Measurements from ENCODE around the gene PGBD1.
"Not testable (repeated sequence)": the region's sequence is repeated elsewhere in the genome, so short reads cannot be mapped to it uniquely, and the experiment has no call there.

Gene PGBD1

DNA sequence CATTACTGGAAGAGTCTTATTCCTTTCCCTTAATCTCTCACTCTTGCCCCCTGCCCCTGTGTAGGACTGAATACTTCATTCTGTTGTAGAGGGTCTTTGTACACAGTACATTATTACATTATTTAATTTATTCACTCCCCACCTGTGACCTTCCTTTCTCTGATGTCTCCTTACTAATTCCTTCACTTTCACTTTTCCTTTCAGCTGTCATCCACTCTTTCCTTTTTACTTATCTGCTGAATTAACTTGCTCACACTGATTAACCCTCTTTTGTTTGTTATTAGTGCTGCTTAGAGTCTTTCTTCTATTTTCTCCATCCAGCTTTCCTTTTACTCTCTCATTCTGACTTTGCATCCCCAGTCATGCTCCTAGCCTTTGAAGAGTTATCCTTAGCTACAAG is 6.5 kb upstream of the PGBD1 start:
- DNase-seq: no peak

DNA sequence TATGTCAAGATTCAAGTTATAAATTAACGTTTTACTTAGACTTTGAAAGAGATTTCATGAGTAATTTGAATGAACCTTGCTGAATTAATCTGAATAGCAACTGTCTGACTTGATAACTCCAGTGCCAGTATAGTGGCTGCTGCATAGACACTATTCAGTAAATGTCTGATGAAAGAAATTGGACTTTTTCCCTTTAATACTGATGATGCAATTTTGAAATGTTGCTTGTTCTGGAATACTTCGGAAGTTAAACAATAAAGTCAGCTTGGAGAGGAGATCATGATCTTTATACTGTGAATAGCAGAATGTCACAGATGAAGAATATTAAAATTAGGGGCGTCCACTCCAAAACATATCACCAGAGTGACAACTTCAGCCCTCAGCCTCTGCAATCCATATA is 3.6 kb upstream of the PGBD1 start:
- DNase-seq: no peak

DNA sequence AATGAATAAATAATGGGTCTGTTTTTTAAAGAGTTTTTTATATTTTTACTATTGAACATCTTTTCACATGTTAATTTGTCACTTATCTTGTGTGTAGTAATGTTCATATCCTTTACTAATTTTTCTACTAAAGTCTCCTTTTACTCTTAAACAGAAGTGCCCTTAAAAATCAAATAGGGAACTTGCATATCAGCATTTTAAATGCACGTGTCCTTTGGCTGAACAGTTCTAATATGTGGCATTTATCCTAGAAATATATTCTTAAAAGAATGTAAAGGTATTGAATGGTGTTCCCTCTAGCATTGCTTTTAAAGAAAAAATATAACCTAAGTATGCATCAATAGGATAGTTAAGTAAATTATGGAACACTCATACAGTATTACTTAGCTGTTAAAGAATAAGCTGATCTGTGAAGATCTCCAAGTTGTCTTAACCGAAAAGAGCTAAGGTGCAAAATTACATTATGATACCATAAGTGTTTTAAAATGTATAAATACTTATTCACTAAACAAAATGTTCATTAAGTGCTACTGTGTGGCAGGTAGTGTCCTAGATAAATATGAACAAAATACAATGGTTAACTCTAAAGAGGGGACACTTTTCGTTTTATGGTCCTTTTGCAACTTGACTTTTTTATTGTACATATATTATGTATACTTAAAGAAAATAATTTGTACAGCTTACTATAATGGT is 631 bp upstream of the PGBD1 start:
- no peak for DNase-seq

DNA sequence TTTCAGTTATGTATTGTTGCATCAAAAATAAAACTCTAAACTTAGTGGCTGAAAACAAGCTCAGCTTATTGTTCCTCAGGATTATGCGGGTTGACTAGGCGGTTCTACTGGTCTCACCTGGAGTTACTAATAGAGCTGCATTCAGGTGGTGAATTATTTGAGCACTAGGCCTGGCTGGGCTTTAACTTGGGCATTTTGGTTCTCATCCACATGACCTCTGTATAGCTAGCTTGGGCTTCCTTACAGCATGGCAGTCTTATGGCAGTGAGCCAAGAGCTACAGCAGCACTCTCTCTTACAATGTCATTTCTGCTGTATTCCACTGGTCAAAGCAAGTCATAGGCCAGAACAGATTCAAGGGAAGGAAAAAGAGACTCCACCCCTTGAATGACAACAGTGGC is 1.6 kb downstream of the PGBD1 start:
- DNase-seq: no peak

DNA sequence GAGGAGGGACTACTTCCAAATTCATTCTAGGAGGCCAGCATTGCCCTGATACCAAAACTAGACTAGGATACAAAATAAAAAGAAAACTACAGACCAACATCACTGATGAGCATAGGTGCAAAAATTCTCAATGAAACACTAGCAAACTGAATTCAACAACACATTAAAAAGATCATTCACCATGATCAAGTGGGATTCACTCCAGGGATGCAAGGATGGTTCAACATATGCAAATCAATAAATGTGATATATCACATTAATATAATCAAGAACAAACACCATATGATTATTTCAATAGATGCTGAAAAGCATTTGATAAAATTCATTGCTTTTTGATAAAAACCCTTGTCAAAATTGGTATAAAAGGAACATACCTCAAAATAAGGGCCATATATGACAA is 10.2 kb downstream of the PGBD1 start:
- DNase-seq: no peak

DNA sequence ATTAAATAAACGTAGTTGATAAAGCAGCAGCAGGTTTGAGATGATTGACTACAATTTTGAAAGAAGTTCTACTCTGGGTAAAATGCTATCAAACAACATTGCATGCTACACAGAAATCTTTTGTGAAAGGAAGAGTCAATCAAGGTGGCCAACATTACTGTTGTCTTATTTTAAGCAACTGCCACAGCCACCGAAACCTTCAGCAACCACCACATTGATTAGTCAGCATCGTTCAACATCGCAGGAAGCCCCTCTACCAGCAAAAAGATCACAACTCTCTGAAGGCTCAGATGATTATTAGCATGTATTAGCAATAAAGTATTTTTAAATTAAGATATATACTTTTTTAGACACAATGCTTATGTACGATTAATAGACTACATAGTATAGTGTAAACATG is 14.0 kb downstream of the PGBD1 start:
- DNase-seq: no peak

DNA sequence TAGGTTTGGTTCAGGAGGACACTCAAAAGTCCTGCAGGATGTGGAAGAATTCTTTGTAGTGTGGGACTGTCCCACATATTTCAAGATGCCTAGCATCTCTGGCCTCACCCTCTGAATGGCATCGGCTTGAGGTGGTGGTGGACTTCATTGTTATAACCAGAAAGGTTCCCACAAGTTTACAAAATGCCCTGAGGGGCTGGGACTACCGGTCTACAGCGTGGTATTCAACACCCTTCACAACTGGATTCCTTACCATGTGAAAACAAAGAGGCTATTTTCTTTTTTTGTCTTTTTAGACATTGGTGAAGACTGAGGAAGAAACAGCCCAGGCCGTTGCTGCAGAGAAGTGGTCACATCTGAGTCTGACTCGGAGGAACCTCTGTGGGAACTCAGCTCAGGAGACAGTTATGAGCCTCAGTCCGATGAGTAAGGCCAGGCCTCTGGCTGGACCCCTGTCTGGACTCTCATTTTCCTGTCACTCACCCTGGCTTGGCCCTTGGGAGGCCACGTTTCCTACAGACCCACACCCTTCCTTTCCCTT is 15.2 kb downstream of the PGBD1 start:
- DNase-seq: no peak

DNA sequence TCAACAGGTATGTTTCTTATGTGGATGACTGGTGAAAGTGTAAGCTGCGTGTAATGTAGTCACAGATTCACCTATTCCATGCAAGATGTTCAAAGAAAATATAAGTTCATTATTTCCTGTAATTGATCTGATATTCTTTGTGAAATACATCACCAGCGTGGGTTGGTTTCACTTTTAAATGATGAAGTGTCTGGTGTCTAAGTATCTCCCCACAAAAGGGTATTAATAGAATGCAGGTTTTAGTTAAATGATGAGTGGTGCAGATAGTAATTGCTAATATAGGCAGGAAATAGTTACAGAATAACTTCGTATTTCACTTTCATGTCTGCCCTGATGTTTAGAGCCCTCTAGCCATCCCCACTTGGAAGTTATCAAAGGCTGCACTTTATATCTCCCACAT is 22.2 kb downstream of the PGBD1 start:
- DNase-seq: peak; percentile 15

DNA sequence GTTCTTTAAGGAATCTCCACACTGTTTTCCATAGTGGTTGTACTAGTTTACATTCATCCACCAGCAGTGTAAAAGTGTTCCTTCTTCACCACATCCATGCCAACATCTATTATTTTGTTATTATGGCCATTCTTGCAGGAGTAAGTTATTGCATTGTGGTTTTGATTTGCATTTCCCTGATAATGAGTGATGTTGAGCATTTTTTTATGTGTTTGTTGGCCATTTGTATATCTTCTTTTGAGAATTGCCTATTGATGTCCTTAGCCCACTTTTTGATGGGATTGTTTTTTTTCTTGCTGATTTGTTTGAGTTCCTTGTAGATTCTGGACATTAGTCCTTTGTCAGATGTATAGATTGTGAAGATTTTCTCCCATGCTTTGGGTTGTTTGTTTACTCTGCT is 25.0 kb downstream of the PGBD1 start:
- not testable (repeated sequence) for DNase-seq

DNA sequence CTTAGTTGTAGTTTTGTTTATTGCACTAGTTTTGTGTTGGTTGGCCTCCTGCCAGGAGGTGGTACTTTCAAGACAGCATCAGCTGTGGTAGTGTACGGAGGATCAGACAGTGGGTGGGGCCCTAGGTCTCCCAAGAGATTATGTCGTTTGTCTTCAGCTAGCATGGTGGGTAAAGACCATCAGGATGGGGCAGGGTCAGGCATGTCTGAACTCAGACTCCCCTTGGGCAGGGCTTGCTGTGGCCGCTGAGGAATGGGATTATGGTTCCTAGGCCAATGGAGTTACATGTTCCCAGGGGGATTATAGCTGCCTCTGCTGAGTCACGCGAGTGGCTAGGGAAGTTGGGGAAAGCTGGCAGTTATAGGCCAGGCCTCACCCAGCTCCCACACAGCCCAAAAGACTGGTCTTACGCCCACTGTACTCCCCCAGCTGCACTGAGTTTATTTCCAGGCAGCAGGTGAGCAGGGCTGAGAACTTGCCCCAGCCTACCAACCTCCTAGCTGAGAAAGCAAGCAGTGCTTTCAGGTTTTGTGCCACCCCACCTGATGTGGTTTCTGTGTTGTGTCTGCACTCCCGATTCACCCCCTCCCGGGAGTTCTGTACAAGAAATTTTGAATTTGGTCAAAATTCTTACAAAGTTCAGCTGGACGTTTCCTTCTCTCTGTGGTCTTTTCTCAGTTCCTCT is 29.9 kb downstream of the PGBD1 start:
- no peak for DNase-seq

DNA sequence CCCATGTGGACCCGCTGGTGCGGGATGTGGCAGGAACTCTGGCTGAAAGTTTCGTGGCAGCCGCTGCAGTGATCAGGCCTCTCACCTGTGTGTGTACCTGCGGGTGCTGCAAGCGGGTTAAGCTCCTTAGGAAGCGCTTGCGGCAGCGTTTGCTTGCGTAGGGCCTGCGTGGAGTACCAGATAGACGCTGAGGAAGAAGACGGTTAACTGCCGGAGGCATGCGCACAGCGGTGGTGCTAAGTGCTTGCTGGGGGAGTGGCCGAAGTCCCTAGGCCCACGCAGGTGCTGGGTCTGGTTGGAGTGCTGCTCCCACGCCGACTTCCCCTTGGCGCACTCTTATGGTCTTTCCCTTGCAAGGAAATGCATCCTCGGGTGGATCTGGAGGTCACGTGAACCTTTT is 31.6 kb downstream of the PGBD1 start:
- DNase-seq: no peak

DNA sequence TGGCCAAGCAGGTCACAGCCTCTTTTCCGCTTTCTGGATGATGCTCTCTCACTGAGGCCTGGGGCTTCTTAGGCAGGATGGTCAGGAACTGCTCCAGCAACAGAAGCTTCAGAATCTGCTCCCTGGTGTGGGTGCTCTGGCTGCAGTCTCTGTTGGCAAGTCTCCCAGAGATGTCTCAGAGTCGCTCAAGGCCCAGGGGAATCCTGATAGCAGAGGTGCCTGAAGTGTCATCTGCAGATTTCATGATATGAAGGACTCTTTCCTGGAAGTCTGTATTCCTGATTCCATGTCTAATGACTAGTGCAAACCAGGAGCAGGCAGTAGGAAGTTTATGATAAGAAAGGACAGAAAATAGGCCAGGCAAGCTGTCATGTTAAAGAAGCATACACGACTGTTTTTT is 34.3 kb downstream of the PGBD1 start:
- DNase-seq: no peak

DNA sequence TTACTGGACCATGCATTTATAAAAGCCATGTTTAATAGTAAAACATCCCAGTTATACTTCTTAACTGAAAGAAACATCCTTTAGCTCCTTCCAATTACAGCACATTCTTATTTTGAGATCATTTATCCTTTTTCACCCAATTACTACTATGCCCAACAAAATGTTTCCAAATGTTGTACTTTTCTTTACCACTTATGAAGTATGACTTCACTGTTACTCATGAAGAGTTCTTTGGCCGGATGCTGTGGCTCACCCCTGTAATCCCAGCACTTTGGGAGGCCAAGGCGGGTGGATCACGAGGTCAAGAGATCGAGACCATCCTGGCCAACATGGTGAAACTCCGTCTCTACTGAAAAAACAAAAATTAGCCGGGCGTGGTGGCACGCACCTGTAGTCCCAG is 36.5 kb downstream of the PGBD1 start:
- not testable (repeated sequence) for DNase-seq

DNA sequence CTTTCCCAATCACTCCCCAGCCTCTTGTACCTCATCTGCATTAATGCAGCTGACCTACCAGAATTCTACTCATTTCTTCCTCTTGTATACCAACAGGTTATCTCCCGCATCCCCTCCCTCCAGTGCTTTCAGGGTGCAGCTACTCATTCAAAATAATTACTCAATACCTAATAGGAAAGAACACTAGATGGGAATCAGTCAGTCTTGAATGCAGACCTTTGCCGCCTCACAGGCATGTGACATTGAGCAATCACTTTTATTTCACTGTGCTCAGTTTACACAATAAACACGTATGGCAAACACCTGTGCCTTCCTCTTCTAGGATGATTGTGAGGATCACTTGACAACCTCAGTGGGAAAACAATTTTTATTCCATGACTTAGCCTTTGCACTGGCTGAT is 41.3 kb downstream of the PGBD1 start:
- no peak for DNase-seq

DNA sequence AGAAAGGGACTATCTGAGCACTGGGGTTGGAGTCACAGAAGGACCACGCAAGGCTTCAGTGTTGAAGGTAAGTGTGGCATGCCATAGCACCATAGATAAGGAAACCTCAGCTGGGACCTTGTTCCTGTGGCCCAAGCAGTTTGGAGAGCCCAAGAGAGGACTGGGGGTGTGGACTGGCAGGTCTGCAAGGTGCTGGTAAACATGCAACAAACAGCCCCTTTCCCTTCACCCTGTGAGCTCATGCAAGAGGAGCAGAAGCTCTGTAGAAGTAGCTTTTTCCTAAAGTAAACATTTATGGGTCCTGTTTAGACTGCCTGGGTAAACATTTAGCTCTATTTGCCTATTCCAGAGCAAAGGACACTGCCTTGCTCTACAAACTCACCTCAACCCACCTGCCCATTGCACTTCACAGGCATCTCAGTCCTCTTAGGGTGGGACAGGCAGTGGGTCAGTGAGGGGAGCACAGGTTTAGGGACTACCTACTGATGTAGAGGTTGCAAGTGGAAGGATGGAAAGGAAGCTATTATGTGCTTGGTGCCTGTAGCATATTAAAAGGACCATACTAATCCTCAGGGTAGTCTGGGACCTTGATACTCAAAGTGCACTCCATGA is 42.5 kb downstream of the PGBD1 start:
- no peak for DNase-seq

DNA sequence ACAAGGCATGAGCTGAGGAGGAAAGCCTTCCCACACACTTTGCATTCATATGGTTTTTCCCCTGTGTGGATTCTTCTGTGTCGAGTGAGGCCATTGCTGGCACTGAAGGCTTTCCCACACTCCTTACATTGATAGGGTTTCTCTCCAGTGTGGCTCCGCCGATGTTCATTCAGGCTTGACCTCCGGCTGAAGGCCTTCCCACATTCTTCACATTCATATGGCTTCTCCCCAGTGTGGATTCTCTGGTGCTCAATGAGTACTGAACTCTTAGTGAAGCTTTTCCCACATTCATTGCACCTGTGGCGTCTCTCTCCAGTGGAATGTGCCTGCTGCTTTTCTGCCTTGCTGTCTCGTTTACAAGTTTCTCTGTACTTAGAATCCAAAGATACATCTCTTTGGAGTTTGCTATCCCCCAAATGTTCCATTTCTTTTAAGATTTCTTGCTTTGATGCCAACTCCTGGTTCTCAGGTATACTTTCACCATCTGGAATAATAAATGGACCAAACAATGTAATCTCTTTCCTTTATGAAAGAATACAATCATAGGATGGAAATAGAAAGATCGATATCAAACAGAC is 45.1 kb downstream of the PGBD1 start:
- DNase-seq: no peak

DNA sequence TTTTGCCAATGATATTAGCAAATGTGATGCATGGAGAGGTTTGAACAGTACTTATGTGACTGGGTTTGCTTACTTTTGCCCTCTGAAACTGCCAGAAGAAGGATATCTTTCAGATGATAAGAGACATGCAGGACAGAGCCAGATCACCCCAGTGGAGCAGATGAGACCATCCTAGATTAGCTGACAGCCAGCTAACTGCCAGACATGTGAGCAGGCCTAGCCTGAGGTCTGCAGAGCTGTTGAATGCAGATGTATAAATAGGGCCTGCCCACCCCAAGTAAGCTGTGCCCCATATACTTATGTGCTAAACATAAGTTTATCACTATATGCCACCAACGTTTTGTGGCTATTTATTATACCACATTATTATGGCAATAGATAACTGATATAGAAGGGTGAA is 48.7 kb downstream of the PGBD1 start:
- no peak for DNase-seq

DNA sequence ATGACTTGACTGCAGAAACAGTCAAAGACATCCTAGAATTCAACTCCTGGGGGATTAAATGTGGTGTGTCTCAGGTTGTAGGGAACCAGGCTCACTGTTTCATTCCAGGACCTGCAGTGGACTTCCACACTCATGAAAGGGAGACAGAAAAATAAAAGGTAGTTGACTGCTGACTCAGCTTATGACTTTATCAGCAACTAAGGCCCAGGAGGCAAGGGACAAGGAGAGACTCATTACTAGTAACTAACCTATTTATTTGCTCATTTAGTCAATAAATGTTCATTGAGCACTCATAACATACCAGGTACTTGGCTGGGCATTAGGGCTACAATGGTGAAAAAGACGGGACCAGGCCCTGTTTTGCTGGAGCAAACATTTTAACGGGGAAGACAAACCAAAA is 51.7 kb downstream of the PGBD1 start:
- DNase-seq: no peak

DNA sequence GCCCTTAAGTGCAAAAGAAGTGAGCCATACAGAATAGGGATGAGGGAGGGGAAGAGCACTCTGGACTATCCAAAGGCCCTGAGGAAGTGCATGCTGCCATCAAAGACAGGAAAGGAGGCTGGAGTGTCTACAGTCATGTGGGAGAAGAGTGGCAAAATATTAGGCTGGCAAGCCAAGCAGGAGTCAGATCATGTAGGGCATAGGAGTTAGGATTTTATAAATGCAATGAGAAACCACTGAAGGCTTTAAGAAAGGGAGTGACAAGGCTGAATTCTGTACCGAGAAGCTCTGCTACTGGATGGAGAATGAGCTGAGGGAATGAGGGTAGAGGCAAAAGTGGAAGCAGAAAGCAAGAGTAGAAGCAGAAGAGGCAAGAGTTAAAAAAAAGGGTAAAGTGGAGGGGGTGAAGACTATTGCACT is 52.2 kb downstream of the PGBD1 start:
- no peak for DNase-seq

DNA sequence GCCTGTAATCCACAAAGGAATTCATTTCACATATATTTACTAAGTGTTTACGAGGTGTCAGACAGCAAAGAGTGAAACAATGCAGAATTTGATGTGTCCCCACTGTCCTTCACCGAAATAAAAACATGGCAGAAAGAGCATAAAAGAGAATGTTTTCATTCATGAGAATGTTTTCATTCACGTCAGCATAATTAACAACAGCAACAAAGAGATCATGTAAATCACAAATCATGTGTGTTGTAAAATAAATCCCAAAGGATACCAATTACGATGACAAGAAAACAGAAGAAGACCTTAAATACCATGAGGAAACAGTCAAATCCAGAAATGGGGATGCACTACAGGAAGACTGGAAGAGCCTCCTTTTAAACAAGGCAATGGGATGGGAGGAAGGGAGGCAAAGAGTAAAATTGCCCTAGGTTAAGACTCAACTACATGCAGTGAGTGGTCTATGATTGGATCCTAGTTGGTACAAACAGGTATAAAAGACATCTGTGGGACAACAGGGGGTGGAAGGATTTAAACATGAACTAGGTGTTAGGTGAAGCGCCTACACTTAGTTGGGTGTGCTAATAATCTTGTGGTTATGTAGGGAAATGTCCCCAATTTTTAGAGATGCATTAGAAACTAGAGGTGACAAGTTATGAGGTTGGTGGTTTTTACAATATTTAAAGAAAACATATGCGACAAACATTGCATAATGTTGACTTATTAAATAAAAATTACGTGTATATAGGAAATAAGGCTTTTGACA is 53.1 kb downstream of the PGBD1 start:
- peak; percentile 16 for DNase-seq

DNA sequence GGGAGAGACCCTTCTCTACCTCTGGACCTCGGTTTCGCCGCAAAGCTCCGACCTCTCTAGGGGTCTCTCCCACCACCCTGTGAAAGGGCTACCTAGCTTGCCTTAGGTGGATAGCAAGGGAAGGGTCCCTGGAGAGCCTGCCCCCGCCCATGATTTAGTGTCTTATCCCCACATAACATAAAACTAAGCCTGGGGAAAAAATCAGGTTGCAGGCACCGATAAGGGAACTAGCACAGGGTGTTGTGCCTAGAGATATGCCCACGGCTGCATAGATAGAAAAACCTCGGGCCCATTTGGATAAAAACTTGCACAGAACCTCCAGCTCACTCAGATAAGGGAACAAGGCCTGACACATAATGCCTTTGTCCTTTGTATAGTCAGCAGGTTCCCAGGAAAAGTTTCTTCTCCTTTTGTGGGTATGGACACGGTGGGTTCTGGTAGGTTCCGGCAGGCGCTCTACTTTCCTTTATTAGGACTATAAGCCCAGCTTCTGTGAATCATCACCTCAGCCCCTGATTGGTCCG is 53.7 kb downstream of the PGBD1 start:
- DNase-seq: no peak

DNA sequence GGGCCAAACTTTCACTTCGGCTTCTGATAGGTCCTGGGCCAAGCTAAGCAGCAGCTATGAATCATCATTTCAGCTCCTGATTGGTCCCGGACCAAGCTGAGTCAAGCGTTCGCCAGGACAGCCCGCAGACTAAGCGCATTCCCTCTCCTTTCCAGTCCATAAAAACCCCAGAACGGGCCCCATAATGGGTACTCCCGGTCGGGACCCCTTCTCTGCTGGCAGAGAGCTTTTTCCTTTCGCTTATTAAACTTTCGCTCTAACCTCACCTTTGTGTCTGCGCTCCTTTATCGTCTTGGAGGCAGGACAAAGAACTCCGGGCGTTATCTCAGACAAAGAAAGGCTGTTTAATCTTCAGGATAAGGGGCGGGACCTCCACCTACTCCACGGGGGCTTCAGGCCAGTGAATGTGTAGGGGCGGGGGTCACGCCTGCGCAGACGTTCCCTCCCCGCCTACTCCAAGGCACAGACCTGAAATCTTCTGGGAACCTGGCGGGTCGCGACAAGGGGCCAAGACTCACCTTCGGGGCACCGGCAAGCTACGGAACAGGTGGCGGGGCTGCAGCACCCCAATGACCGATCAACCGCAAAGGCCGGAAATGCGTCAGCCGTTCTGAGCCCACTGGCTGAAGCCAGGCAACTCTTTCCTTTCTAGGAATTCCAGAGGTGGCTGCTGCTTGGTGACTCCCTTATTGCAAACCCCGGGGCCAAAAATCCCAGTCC is 54.4 kb downstream of the PGBD1 start, which contains the start of gene ZSCAN31:
Gene ZSCAN31, minus strand, starts transcription at position 585 of the 720 bp plus-strand sequence. CDS start 6,465 bp downstream, outside the sequence.
- DNase-seq: peak; percentile 94

Data from CD4-positive, alpha-beta T cell treated with Interleukin-17A for 1 hour (primary cell).